HepG2 (cell line): ENCODE data around the gene PRKCG. TPM values are rescaled to one million over a fixed set of nuclear protein-coding genes. Genes with fewer than 3 reads are reported as not detected.

Source experiments
- ATM ChIP-seq: fragments of 450-650 bp; IDR thresholded peaks from 2 replicates; pipeline ENCODE4 v1.7.1; 2017; ENCODE audit warnings: mild to moderate bottlenecking, borderline replicate concordance
- CBFB ChIP-seq: sonication (generic); formaldehyde crosslinking; IDR thresholded peaks from 2 replicates; pipeline ENCODE4 v1.4.0; 2020; ENCODE audit warnings: missing genetic modification reagents
- CHD4 ChIP-seq: fragments of 200-600 bp; sonication (generic); IDR thresholded peaks from 2 replicates; pipeline ENCODE4 v1.7.0; 2017; ENCODE audit warnings: mild to moderate bottlenecking, low read length, borderline replicate concordance
- EZH2 ChIP-seq: conservative IDR thresholded peaks from 2 replicates; pipeline ENCODE4 v1.6.1; 2012; ENCODE audit warnings: mild to moderate bottlenecking, low read depth, low read length, moderate library complexity
- FOSL1 ChIP-seq: sonication (generic); formaldehyde crosslinking; IDR thresholded peaks from 2 replicates; pipeline ENCODE4 v1.9.0; 2021; ENCODE audit warnings: missing genetic modification reagents, borderline replicate concordance
- GABPB1 ChIP-seq: IDR thresholded peaks from 2 replicates; pipeline ENCODE4 v1.6.1; 2016; ENCODE audit warnings: mild to moderate bottlenecking, missing genetic modification reagents, moderate library complexity, missing compliant biosample characterization
- KDM2A ChIP-seq: sonication (generic); formaldehyde crosslinking; IDR thresholded peaks from 2 replicates; pipeline ENCODE4 v1.4.0; 2020; ENCODE audit warnings: low read depth, missing genetic modification reagents, borderline replicate concordance
- MTA1 ChIP-seq: sonication (generic); formaldehyde crosslinking; IDR thresholded peaks from 2 replicates; pipeline ENCODE4 v1.4.0; 2020; ENCODE audit warnings: missing genetic modification reagents, mild to moderate bottlenecking, borderline replicate concordance
- MXD4 ChIP-seq: IDR thresholded peaks from 2 replicates; pipeline ENCODE4 v1.6.1; 2016; ENCODE audit warnings: mild to moderate bottlenecking, missing biosample characterization, missing genetic modification reagents
- NFYB ChIP-seq: sonication (generic); formaldehyde crosslinking; IDR thresholded peaks from 2 replicates; pipeline ENCODE4 v1.4.0; 2020; ENCODE audit warnings: missing genetic modification reagents
- NR2C2 ChIP-seq: sonication (generic); formaldehyde crosslinking; IDR thresholded peaks from 2 replicates; pipeline ENCODE4 v1.4.0; 2020; ENCODE audit warnings: missing genetic modification reagents, mild to moderate bottlenecking, moderate library complexity, borderline replicate concordance
- PPARG ChIP-seq: conservative IDR thresholded peaks from 2 replicates; pipeline ENCODE4 v1.6.1; 2016; ENCODE audit warnings: missing biosample characterization, missing genetic modification reagents
- REXO4 ChIP-seq: sonication (generic); formaldehyde crosslinking; IDR thresholded peaks from 2 replicates; pipeline ENCODE4 v1.8.0; 2022; ENCODE audit warnings: missing genetic modification reagents, mild to moderate bottlenecking, borderline replicate concordance
- RXRA ChIP-seq: sonication (generic); formaldehyde crosslinking; IDR thresholded peaks from 2 replicates; pipeline ENCODE4 v1.5.1; 2020; ENCODE audit warnings: missing genetic modification reagents
- SALL1 ChIP-seq: sonication (generic); formaldehyde crosslinking; IDR thresholded peaks from 2 replicates; pipeline ENCODE4 v1.8.0; 2022; ENCODE audit warnings: mild to moderate bottlenecking, missing genetic modification reagents
- TARDBP ChIP-seq: sonication (generic); formaldehyde crosslinking; IDR thresholded peaks from 2 replicates; pipeline ENCODE4 v1.8.0; 2022; ENCODE audit warnings: mild to moderate bottlenecking, missing genetic modification reagents
- ZBTB38 ChIP-seq: sonication (generic); formaldehyde crosslinking; IDR thresholded peaks from 2 replicates; pipeline ENCODE4 v1.5.1; 2020; ENCODE audit warnings: mild to moderate bottlenecking, missing genetic modification reagents
- ZNF160 ChIP-seq: sonication (generic); formaldehyde crosslinking; IDR thresholded peaks from 2 replicates; pipeline ENCODE4 v1.8.0; 2022; ENCODE audit warnings: mild to moderate bottlenecking, inconsistent platforms, missing genetic modification reagents
- ZNF382 ChIP-seq: sonication (generic); formaldehyde crosslinking; IDR thresholded peaks from 2 replicates; pipeline ENCODE4 v1.5.0; 2020; ENCODE audit warnings: missing genetic modification reagents, mild to moderate bottlenecking, borderline replicate concordance
- ZNF547 ChIP-seq: sonication (generic); formaldehyde crosslinking; IDR thresholded peaks from 2 replicates; pipeline ENCODE4 v1.5.1; 2020; ENCODE audit warnings: mild to moderate bottlenecking, missing genetic modification reagents
- ZNF83 ChIP-seq: sonication (generic); formaldehyde crosslinking; IDR thresholded peaks from 2 replicates; pipeline ENCODE4 v1.4.0; 2020; ENCODE audit warnings: missing genetic modification reagents, mild to moderate bottlenecking, borderline replicate concordance
- polyA plus RNA-seq, 8 experiments: library from polyadenylated mRNA; depleted of rRNA in 3 of 8; stranded (reverse) in 7 of 8; unstranded in 1 of 8; fragments of >200 nt; fragmentation: Illumina TruSeq in 4 of 8; extraction: Trizol in 4 of 8; gene quantifications; 2 replicates each; pipeline versions ENCODE4 v1.2.1 to v1.2.3, GENCODE V29; 2011 to 2016; ENCODE audit warnings: low read depth in 4 of 8, missing spikeins in 1 of 8, mixed read lengths in 1 of 8; ENCODE audit not compliant: insufficient read depth in 1 of 8
- total RNA-seq, 5 experiments: library from RNA; depleted of rRNA; stranded (reverse); fragments of >200 nt; fragmentation: Illumina TruSeq; extraction: Trizol; gene quantifications; 2 replicates each; pipeline ENCODE4 v1.2.3, GENCODE V29; 2016; ENCODE audit warnings: low read depth in 1 of 5
- TF ChIP-seq, protein P1 (sequence below): IDR thresholded peaks from 2 replicates; pipeline ENCODE4 v1.6.1; 2016
- TF ChIP-seq, protein P2 (sequence below): sonication (generic); formaldehyde crosslinking; IDR thresholded peaks from 2 replicates; pipeline ENCODE4 v1.4.0; 2020; ENCODE audit warnings: mild to moderate bottlenecking, missing genetic modification reagents
- TF ChIP-seq, protein P3 (sequence below): sonication (generic); formaldehyde crosslinking; IDR thresholded peaks from 2 replicates; pipeline ENCODE4 v1.5.1; 2020; ENCODE audit warnings: mild to moderate bottlenecking, missing genetic modification reagents, moderate library complexity

The PRKCG gene
- total and polyA plus RNA-seq, 2 of the 13 experiments (the other 11 are each of a cell fraction or from before 2014, with no cell fraction given): 0.02 to 0.03 TPM

DNA sequence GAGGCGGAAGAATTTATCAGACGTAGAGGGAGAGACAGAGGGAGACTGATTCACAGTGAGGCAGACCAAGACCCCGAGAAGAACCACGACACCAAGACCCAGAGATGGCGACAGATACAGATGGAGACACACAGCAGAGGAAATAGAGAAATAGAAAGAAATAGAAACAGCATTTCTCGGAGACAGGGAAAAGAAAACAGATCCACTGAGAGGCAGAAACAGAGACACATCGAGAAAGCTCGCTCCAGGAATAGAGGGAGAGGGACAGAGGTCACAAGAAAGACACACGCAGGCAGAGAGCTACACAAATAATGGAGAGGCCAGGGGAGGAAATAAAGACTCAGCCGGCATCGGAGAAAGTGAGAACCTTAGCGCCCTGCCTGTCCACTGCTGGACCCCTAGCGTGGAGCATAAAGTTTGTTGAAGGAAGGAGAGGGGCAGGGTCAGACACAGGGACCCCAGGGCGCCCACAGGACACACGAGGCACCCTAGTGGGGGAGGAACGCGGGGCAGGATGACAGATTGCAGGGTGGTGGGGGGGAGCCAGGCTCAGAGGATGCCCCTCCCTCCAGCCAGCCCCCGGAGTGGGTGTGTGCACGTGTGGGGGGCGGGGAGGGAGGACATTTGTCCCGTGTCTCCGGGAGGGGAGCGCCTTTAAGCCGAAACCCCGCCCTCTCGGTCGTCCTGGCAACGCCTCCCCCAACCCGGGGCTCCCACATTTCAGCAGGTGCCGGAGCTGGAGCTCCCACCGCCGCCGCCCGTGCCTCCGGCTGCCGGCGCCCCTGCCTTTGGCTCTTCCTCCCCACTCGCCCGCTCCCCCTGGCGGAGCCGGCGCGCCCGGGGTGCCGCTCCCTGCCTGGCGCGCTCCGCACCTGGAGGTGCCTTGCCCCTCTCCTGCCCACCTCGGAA is at the start of gene PRKCG (continued):
- TF ChIP-seq RXRA (CRISPR knock-in tag): 0 out of 2 replicates have a peak, but pooled peaks have one; percentile 23
- no peak for TF ChIP-seq CBFB (CRISPR knock-in tag)
- TF ChIP-seq PPARG (CRISPR knock-in tag): no peak
- 0 out of 2 replicates have a peak, but pooled peaks have one; percentile 32 for TF ChIP-seq ZNF547
- TF ChIP-seq GABPB1 (CRISPR knock-in tag): peak; percentile 65; the same call in 1 of the 2 replicates
- no peak for TF ChIP-seq MXD4
- TF ChIP-seq NR2C2 (CRISPR knock-in tag): no peak
- TF ChIP-seq MTA1 (CRISPR knock-in tag): peak; percentile 21; the same call in 1 of the 2 replicates
- TF ChIP-seq, protein P1, sequence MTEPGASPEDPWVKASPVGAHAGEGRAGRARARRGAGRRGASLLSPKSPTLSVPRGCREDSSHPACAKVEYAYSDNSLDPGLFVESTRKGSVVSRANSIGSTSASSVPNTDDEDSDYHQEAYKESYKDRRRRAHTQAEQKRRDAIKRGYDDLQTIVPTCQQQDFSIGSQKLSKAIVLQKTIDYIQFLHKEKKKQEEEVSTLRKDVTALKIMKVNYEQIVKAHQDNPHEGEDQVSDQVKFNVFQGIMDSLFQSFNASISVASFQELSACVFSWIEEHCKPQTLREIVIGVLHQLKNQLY (CRISPR knock-in tag): no peak
- no peak for TF ChIP-seq TARDBP (CRISPR knock-in tag)
- TF ChIP-seq, protein P2, sequence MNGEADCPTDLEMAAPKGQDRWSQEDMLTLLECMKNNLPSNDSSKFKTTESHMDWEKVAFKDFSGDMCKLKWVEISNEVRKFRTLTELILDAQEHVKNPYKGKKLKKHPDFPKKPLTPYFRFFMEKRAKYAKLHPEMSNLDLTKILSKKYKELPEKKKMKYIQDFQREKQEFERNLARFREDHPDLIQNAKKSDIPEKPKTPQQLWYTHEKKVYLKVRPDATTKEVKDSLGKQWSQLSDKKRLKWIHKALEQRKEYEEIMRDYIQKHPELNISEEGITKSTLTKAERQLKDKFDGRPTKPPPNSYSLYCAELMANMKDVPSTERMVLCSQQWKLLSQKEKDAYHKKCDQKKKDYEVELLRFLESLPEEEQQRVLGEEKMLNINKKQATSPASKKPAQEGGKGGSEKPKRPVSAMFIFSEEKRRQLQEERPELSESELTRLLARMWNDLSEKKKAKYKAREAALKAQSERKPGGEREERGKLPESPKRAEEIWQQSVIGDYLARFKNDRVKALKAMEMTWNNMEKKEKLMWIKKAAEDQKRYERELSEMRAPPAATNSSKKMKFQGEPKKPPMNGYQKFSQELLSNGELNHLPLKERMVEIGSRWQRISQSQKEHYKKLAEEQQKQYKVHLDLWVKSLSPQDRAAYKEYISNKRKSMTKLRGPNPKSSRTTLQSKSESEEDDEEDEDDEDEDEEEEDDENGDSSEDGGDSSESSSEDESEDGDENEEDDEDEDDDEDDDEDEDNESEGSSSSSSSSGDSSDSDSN (CRISPR knock-in tag): peak; percentile 38; the same call in 1 of the 2 replicates
- no peak for TF ChIP-seq ATM
- TF ChIP-seq CHD4: no peak
- no peak for TF ChIP-seq ZNF160
- no peak for TF ChIP-seq ZBTB38 (CRISPR knock-in tag)
- peak; percentile 62; the same call in 1 of the 2 replicates for TF ChIP-seq KDM2A (CRISPR knock-in tag)
- TF ChIP-seq, protein P3, sequence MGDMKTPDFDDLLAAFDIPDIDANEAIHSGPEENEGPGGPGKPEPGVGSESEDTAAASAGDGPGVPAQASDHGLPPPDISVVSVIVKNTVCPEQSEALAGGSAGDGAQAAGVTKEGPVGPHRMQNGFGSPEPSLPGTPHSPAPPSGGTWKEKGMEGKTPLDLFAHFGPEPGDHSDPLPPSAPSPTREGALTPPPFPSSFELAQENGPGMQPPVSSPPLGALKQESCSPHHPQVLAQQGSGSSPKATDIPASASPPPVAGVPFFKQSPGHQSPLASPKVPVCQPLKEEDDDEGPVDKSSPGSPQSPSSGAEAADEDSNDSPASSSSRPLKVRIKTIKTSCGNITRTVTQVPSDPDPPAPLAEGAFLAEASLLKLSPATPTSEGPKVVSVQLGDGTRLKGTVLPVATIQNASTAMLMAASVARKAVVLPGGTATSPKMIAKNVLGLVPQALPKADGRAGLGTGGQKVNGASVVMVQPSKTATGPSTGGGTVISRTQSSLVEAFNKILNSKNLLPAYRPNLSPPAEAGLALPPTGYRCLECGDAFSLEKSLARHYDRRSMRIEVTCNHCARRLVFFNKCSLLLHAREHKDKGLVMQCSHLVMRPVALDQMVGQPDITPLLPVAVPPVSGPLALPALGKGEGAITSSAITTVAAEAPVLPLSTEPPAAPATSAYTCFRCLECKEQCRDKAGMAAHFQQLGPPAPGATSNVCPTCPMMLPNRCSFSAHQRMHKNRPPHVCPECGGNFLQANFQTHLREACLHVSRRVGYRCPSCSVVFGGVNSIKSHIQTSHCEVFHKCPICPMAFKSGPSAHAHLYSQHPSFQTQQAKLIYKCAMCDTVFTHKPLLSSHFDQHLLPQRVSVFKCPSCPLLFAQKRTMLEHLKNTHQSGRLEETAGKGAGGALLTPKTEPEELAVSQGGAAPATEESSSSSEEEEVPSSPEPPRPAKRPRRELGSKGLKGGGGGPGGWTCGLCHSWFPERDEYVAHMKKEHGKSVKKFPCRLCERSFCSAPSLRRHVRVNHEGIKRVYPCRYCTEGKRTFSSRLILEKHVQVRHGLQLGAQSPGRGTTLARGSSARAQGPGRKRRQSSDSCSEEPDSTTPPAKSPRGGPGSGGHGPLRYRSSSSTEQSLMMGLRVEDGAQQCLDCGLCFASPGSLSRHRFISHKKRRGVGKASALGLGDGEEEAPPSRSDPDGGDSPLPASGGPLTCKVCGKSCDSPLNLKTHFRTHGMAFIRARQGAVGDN (CRISPR knock-in tag): peak; percentile 60
- no peak for TF ChIP-seq REXO4 (CRISPR knock-in tag)
- no peak for TF ChIP-seq EZH2
- no peak for TF ChIP-seq ZNF382 (CRISPR knock-in tag)
- TF ChIP-seq ZNF83 (CRISPR knock-in tag): no peak
- no peak for TF ChIP-seq NFYB
- TF ChIP-seq SALL1 (CRISPR knock-in tag): no peak; the same call in 1 of the 2 replicates
- TF ChIP-seq FOSL1 (CRISPR knock-in tag): no peak
